GM12878 (cell line): ENCODE measurements around the gene PRR35. TPM values are rescaled to one million over a fixed set of nuclear protein-coding genes. Genes with fewer than 3 reads are reported as not detected.

Source experiments
- ATAC-seq: fragments of 200-7000 bp; cut with Tn5 transposase; 3 replicates; pipeline ENCODE4 v1.9.1; 2020; ENCODE audit warnings: mild to moderate bottlenecking, moderate library complexity
- BruUV-seq: library from RNA; stranded (reverse); fragments of 400-500 nt; replicated peaks from 2 replicates; lab custom pipeline; 2021; lab: Mats Ljungman, UMichigan
- CTCF ChIA-PET: fragments of 300-600 bp; sonication (Branson Sonifier 250); formaldehyde crosslinking; extraction: SDS; loops from one replicate; lab custom pipeline; 2021; ENCODE audit warnings: inconsistent platforms; lab: Yijun Ruan, JAX
- POLR2A ChIA-PET: fragments of 350-600 bp; formaldehyde crosslinking; extraction: SDS; loops from one replicate; lab custom pipeline; 2021; ENCODE audit warnings: inconsistent platforms; lab: Charles Lee
- RAD21 ChIA-PET: fragments of 300-600 bp; sonication (Branson Sonifier 250); formaldehyde crosslinking; loops from one replicate; lab custom pipeline; 2023; ENCODE audit warnings: antibody characterized with exemption; ENCODE audit not compliant: unreplicated experiment; lab: Charles Lee
- SMC1A ChIA-PET: fragments of 300-600 bp; sonication (Branson Sonifier 250); formaldehyde crosslinking; loops from one replicate; lab custom pipeline; 2023; ENCODE audit not compliant: unreplicated experiment, uncharacterized antibody; lab: Charles Lee
- DNase-seq: peaks from one replicate; pipeline ENCODE4 v3.0.0-alpha.2; 2011; ENCODE audit warnings: low read depth, low spot score
- FAIRE-seq: peaks from 3 replicates; lab custom pipeline; 2011; peaks lifted over from hg19 to GRCh38; lab: Jason Lieb, UNC
- H2AFZ ChIP-seq: 2 replicates; pipeline ENCODE4 v1.6.0; 2011; ENCODE audit warnings: low read depth, low read length, control low read depth; ENCODE audit not compliant: control insufficient read depth
- H3K27ac ChIP-seq: 2 replicates; pipeline ENCODE4 v1.5.1; 2011; ENCODE audit warnings: control low read depth; ENCODE audit not compliant: control insufficient read depth, insufficient read depth
- H3K27me3 ChIP-seq, 2 experiments: replicated peaks in 1 of 2; 2 replicates each; pipeline versions ENCODE4 v1.6.0 to v1.6.1; 2011; ENCODE audit warnings: low read length in 1 of 2; ENCODE audit not compliant: control insufficient read depth in 2 of 2, insufficient read depth in 2 of 2
- H3K36me3 ChIP-seq, 2 experiments: 2 replicates each; pipeline ENCODE4 v1.5.1; 2011; ENCODE audit warnings: low read length in 1 of 2; ENCODE audit not compliant: control insufficient read depth in 2 of 2, insufficient read depth in 2 of 2
- H3K4me1 ChIP-seq: 2 replicates; pipeline ENCODE4 v1.6.1; 2011; ENCODE audit warnings: mild to moderate bottlenecking, low read length, moderate library complexity, mixed read lengths; ENCODE audit not compliant: control insufficient read depth, insufficient read depth
- H3K4me2 ChIP-seq: 2 replicates; pipeline ENCODE4 v1.6.0; 2011; ENCODE audit warnings: control low read depth; ENCODE audit not compliant: control insufficient read depth, insufficient read depth
- H3K4me3 ChIP-seq: fragments of 200-600 bp; sonication (generic); 2 replicates; pipeline ENCODE4 v1.5.1; 2016
- H3K79me2 ChIP-seq: 2 replicates; pipeline ENCODE4 v1.6.0; 2011; ENCODE audit warnings: low read length; ENCODE audit not compliant: control insufficient read depth, insufficient read depth
- H3K9ac ChIP-seq: 2 replicates; pipeline ENCODE4 v1.8.0; 2011; ENCODE audit warnings: low read length, control low read depth, mixed read lengths; ENCODE audit not compliant: control insufficient read depth, insufficient read depth
- H3K9me3 ChIP-seq: replicated peaks from 3 replicates; pipeline ENCODE4 v1.5.1; 2011; ENCODE audit warnings: mild to moderate bottlenecking, low read length; ENCODE audit not compliant: control insufficient read depth, insufficient read depth
- H4K20me1 ChIP-seq: 2 replicates; pipeline ENCODE4 v1.6.0; 2011; ENCODE audit not compliant: control insufficient read depth, insufficient read depth
- BCL3 ChIP-seq: IDR thresholded peaks from 2 replicates; pipeline ENCODE4 v1.6.1; 2011; ENCODE audit warnings: borderline replicate concordance, low read depth, mild to moderate bottlenecking, moderate library complexity, low read length; ENCODE audit not compliant: insufficient read depth, poor library complexity, severe bottlenecking
- CBX3 ChIP-seq: fragments of 200-600 bp; sonication (generic); IDR thresholded peaks from 2 replicates; pipeline ENCODE4 v1.6.1; 2016; ENCODE audit warnings: low read depth, borderline replicate concordance
- CHD1 ChIP-seq: IDR thresholded peaks from 2 replicates; pipeline ENCODE4 v1.6.1; 2012; ENCODE audit warnings: low read depth, low read length, improper control_type of control experiment
- CHD4 ChIP-seq: fragments of 200-600 bp; sonication (generic); IDR thresholded peaks from 2 replicates; pipeline ENCODE4 v1.6.1; 2016; ENCODE audit warnings: mild to moderate bottlenecking
- CUX1 ChIP-seq: IDR thresholded peaks from 2 replicates; pipeline ENCODE4 v1.6.1; 2012; ENCODE audit warnings: improper control_type of control experiment, low read depth, low read length; ENCODE audit not compliant: insufficient replicate concordance
- EGR1 ChIP-seq, 2 experiments: IDR thresholded peaks; 1 replicate in 1 of 2; 2 replicates in 1 of 2; pipeline ENCODE4 v1.6.1; 2011 to 2012; ENCODE audit warnings: low read depth in 2 of 2, low read length in 2 of 2, borderline replicate concordance in 1 of 2, mild to moderate bottlenecking in 1 of 2, moderate library complexity in 1 of 2
- ETV6 ChIP-seq, 2 experiments: fragments of 450-650 bp in 1 of 2; IDR thresholded peaks in 1 of 2; conservative IDR thresholded peaks in 1 of 2; 2 replicates each; pipeline ENCODE4 v1.6.1; 2014; ENCODE audit warnings: antibody characterized with exemption in 1 of 2, borderline replicate concordance in 1 of 2, low read depth in 1 of 2, mild to moderate bottlenecking in 1 of 2, moderate library complexity in 1 of 2
- HDAC6 ChIP-seq: fragments of 200-600 bp; sonication (generic); IDR thresholded peaks from one replicate; pipeline ENCODE4 v1.8.0; 2017; ENCODE audit warnings: antibody characterized with exemption; ENCODE audit not compliant: unreplicated experiment
- IKZF1 ChIP-seq: fragments of 450-650 bp; conservative IDR thresholded peaks from 2 replicates; pipeline ENCODE4 v1.6.1; 2017; ENCODE audit warnings: antibody characterized with exemption, mild to moderate bottlenecking
- KAT2A ChIP-seq: conservative IDR thresholded peaks from 2 replicates; pipeline ENCODE4 v1.6.1; 2011; ENCODE audit warnings: low read depth, low read length; ENCODE audit not compliant: control insufficient read depth
- RUNX3 ChIP-seq: IDR thresholded peaks from 2 replicates; pipeline ENCODE4 v1.6.1; 2012; ENCODE audit warnings: low read length, inconsistent platforms
- SREBF1 ChIP-seq: IDR thresholded peaks from 2 replicates; pipeline ENCODE4 v1.6.1; 2012; ENCODE audit warnings: mild to moderate bottlenecking, low read length
- ZBTB11 ChIP-seq: fragments of 450-650 bp; formaldehyde crosslinking; IDR thresholded peaks from 2 replicates; pipeline ENCODE4 v1.5.0; 2022; ENCODE audit warnings: mild to moderate bottlenecking, missing genetic modification characterization
- ZNF384 ChIP-seq: IDR thresholded peaks from 2 replicates; pipeline ENCODE4 v1.6.1; 2012; ENCODE audit warnings: low read depth, mild to moderate bottlenecking, low read length, improper control_type of control experiment, borderline replicate concordance
- ZNF622 ChIP-seq: fragments of 450-650 bp; IDR thresholded peaks from 2 replicates; pipeline ENCODE4 v1.6.1; 2017; ENCODE audit warnings: mild to moderate bottlenecking, inconsistent platforms
- WGBS: methylation state at CpG from one replicate; pipeline ENCODE4 v1.1.6; 2016; ENCODE audit warnings: low lambda C conversion rate; ENCODE audit not compliant: insufficient replicate concordance, insufficient coverage; ENCODE audit errors: missing lambda C conversion rate; 5-methylcytosine and 5-hydroxymethylcytosine counted together
- in situ Hi-C: fragments of 300-500 bp; cut with MboI; formaldehyde crosslinking; loops from 9 replicates; pipeline ENCODE4 v1.14.3; 2018; ENCODE audit warnings: mixed read lengths
- intact Hi-C: fragments of 100-400 bp; cut with micrococcal nuclease; formaldehyde crosslinking; loops from one replicate; pipeline ENCODE4 v1.14.2; 2022; ENCODE audit not compliant: unreplicated experiment
- polyA plus RNA-seq, 11 experiments: library from polyadenylated mRNA; depleted of rRNA in 4 of 11; unstranded in 6 of 11; stranded (reverse) in 5 of 11; fragments of >200 nt; fragmentation: Nextera tagmentation in 4 of 11; fragmentation: Illumina TruSeq in 1 of 11; extraction: Ambion mirVana in 4 of 11; extraction: Trizol in 1 of 11; gene quantifications; 1 replicate in 1 of 11; 2 replicates in 10 of 11; pipeline versions ENCODE4 v1.2.1 to v1.2.3, GENCODE V29; 2011 to 2016; ENCODE audit warnings: inconsistent platforms in 2 of 11, missing spikeins in 2 of 11, low read depth in 1 of 11
- total RNA-seq, 4 experiments: library from RNA; depleted of rRNA in 3 of 4; stranded (reverse); fragments of >200 nt in 3 of 4; fragmentation: Illumina TruSeq in 1 of 4; extraction: Trizol in 1 of 4; gene quantifications; 2 replicates each; pipeline versions ENCODE4 v1.2.1 to v1.2.3, GENCODE V29; 2013 to 2021

The PRR35 gene
- total and polyA plus RNA-seq, 10 of the 15 experiments (the other 5 are each of a cell fraction or from before 2014, with no cell fraction given), result not detected

- Histone ChIP-seq H3K4me2 (peak overlapping the region; percentile 96), H3K9ac (peak overlapping the region; percentile 87), H3K27me3 (no peaks in the 10 kb centered on the region), H3K4me1 (peaks cover 15% of the 10 kb centered on the region), H3K27ac (peak overlapping the region; percentile 25; the same call in 1 of the 2 replicates), H3K9me3 (no peaks in the 10 kb centered on the region), H3K4me3 (peak overlapping the region; percentile 86), H2AFZ (no peak overlapping the region), H3K79me2 (peaks cover 28% of the 10 kb centered on the region), H4K20me1 (no peaks in the 10 kb centered on the region), H3K36me3 (no peaks in the 10 kb centered on the region)
- DNase-seq, result no peak
- WGBS, result 54% methylated on average over 10 of the region's 10 CpGs
- ChIA-PET POLR2A (no interaction called here), SMC1A (no interaction called here), CTCF (no interaction called here), RAD21 (no interaction called here)
- ATAC-seq, result no peak
- intact Hi-C loops, result no loop called here
- peak; percentile 23 for FAIRE-seq
- no TSS peak for BruUV-seq
- in situ Hi-C loops, result no loop called here
- TF ChIP-seq ZNF622 (no peak), ZNF384 (no peak), SREBF1 (no peak), CBX3 (no peak), CHD4 (no peak), ETV6 (conservative IDR thresholded peaks at IDR 0.05 in 1 of 2, IDR thresholded peaks at IDR 0.05 in 1 of 2; ENCODE audit: borderline replicate concordance in 1 of 2, low read depth in 1 of 2) (no peak), BCL3 (no peak), RUNX3 (no peak), KAT2A (no peak), EGR1 (IDR thresholded peaks at IDR 0.05; ENCODE audit: borderline replicate concordance in 1 of 2, low read depth in 2 of 2, low read length in 2 of 2) (no peak), CUX1 (no peak), IKZF1 (no peak), CHD1 (no peak), ZBTB11 (CRISPR knock-in tag) (no peak), HDAC6 (no peak)
Observed at GRCh38 chr16:590815-591200, 30.6 kb downstream of the PRR35 start.
